ENCODE measurements around the gene ETV7. TPM values are rescaled to one million over a fixed set of nuclear protein-coding genes. Genes with fewer than 3 reads are reported as not detected.

Gene ETV7
- total RNA-seq, 1 experiment from 2014 or later, result 0.58 TPM

- Histone ChIP-seq H3K4me1 (ENCODE audit: insufficient read depth, low read length, poor library complexity, severe bottlenecking) (no peaks in the 10 kb centered on the region), H3K4me3 (ENCODE audit: low read depth, low read length, poor library complexity, severe bottlenecking) (no peak overlapping the region), H3K27me3 (replicated peaks; ENCODE audit: insufficient read depth, low read depth, low read length, poor library complexity) (peaks cover 3% of the 10 kb centered on the region), H3K27ac (ENCODE audit: low read depth, low read length, poor library complexity, severe bottlenecking) (no peak overlapping the region), H3K9me3 (ENCODE audit: low read depth, low read length, poor library complexity, severe bottlenecking) (no peaks in the 10 kb centered on the region), H3K36me3 (ENCODE audit: insufficient read depth, low read length, poor library complexity, severe bottlenecking) (no peaks in the 10 kb centered on the region)
- intact Hi-C loops (cut with micrococcal nuclease; ENCODE audit: unreplicated experiment), result no loop called here
- POLR2A ChIA-PET (ENCODE audit: low non-redundant PET), result no interaction called here
- TF ChIP-seq EZH2 (IDR thresholded peaks at IDR 0.05; ENCODE audit: borderline replicate concordance, low read depth, low read length, poor library complexity, severe bottlenecking) (no peak), CTCF (conservative IDR thresholded peaks at IDR 0.05; ENCODE audit: low read depth, low read length) (no peak)
- CTCF ChIA-PET, result no interaction called here
- no peak for DNase-seq (ENCODE audit: low spot score)
- no TSS peak for BruUV-seq (replicated peaks)
Measured at GRCh38 chr6:36335465-36336207, 51.8 kb downstream of the ETV7 start.

- Histone ChIP-seq H3K36me3 (ENCODE audit: insufficient read depth, low read length, poor library complexity, severe bottlenecking) (no peaks in the 10 kb centered on the region), H3K27me3 (replicated peaks; ENCODE audit: insufficient read depth, low read depth, low read length, poor library complexity) (peaks cover 3% of the 10 kb centered on the region), H3K9me3 (ENCODE audit: low read depth, low read length, poor library complexity, severe bottlenecking) (no peaks in the 10 kb centered on the region), H3K27ac (ENCODE audit: low read depth, low read length, poor library complexity, severe bottlenecking) (no peak overlapping the region), H3K4me3 (ENCODE audit: low read depth, low read length, poor library complexity, severe bottlenecking) (no peak overlapping the region), H3K4me1 (ENCODE audit: insufficient read depth, low read length, poor library complexity, severe bottlenecking) (no peaks in the 10 kb centered on the region)
- CTCF ChIA-PET, result interaction anchor here (0.7 kb wide), 1 partner anchor 49 kb away, joined by 3 read pairs; no protein-coding TSS in a partner anchor
- POLR2A ChIA-PET (ENCODE audit: low non-redundant PET), result no interaction called here
- no TSS peak for BruUV-seq (replicated peaks)
- DNase-seq (ENCODE audit: low spot score), result no peak
- intact Hi-C loops (cut with micrococcal nuclease; ENCODE audit: unreplicated experiment), result no loop called here
- no peak for TF ChIP-seq EZH2 (IDR thresholded peaks at IDR 0.05; ENCODE audit: borderline replicate concordance, low read depth, low read length, poor library complexity, severe bottlenecking)
- no peak for TF ChIP-seq CTCF (conservative IDR thresholded peaks at IDR 0.05; ENCODE audit: low read depth, low read length)
Measured at GRCh38 chr6:36334832-36335459, 52.5 kb downstream of the ETV7 start.

GRCh38 chr6:36333931-36334725 is 53.3 kb downstream of the ETV7 start:
- H3K27me3 ChIP-seq (replicated peaks; ENCODE audit: insufficient read depth, low read depth, low read length, poor library complexity), result peaks cover 3% of the 10 kb centered on the region
- no peaks in the 10 kb centered on the region for H3K9me3 ChIP-seq (ENCODE audit: low read depth, low read length, poor library complexity, severe bottlenecking)
- H3K4me1 ChIP-seq (ENCODE audit: insufficient read depth, low read length, poor library complexity, severe bottlenecking), result no peaks in the 10 kb centered on the region
- POLR2A ChIA-PET (ENCODE audit: low non-redundant PET), result no interaction called here
- BruUV-seq (replicated peaks), result no TSS peak
- no peak overlapping the region for H3K4me3 ChIP-seq (ENCODE audit: low read depth, low read length, poor library complexity, severe bottlenecking)
- no peak for DNase-seq (ENCODE audit: low spot score)
- intact Hi-C loops (cut with micrococcal nuclease; ENCODE audit: unreplicated experiment), result no loop called here
- CTCF ChIA-PET, result interaction anchor here (0.7 kb wide), 1 partner anchor 49 kb away, joined by 3 read pairs; no protein-coding TSS in a partner anchor
- no peak overlapping the region for H3K27ac ChIP-seq (ENCODE audit: low read depth, low read length, poor library complexity, severe bottlenecking)
- H3K36me3 ChIP-seq (ENCODE audit: insufficient read depth, low read length, poor library complexity, severe bottlenecking), result no peaks in the 10 kb centered on the region
- no peak for TF ChIP-seq EZH2 (IDR thresholded peaks at IDR 0.05; ENCODE audit: borderline replicate concordance, low read depth, low read length, poor library complexity, severe bottlenecking)
- no peak for TF ChIP-seq CTCF (conservative IDR thresholded peaks at IDR 0.05; ENCODE audit: low read depth, low read length)

All from A673 (cell line).